Measurements from ENCODE around the gene MLLT10.

- TF ChIP-seq GATA3 (IDR thresholded peaks at IDR 0.05; ENCODE audit: low read depth, low read length), result no peak
- no peak for TF ChIP-seq GATA2 (IDR thresholded peaks at IDR 0.05; ENCODE audit: low read depth, low read length)
These were observed 15.8 kb upstream of the MLLT10 start for GRCh38 chr10:21518149-21518640.

Measured in SH-SY5Y (cell line).